Vagina (tissue), 2 donors: Measurements from ENCODE around the gene P2RX6.

Experiments used
- CTCF ChIP-seq, 3 experiments: fragments of 450-650 bp in 2 of 3; fragments of 200-600 bp in 1 of 3; sonication (generic) in 1 of 3; IDR thresholded peaks; one replicate each; pipeline ENCODE4 v1.5.1; 2017 to 2019; ENCODE audit warnings: antibody characterized with exemption in 3 of 3, mild to moderate bottlenecking in 2 of 3, moderate library complexity in 2 of 3
- POLR2AphosphoS5 ChIP-seq, 2 donors: sonication (generic); formaldehyde crosslinking; IDR thresholded peaks; one replicate each; pipeline ENCODE4 v1.9.0; 2017; ENCODE audit warnings: antibody characterized with exemption in 2 of 2, mild to moderate bottlenecking in 2 of 2, low read depth in 1 of 2; ENCODE audit not compliant: insufficient read depth in 1 of 2

GRCh38 chr22:20994902-20995241 lies 20.1 kb upstream of the P2RX6 start:
- no peak for TF ChIP-seq CTCF (IDR thresholded peaks at IDR 0.05)
- TF ChIP-seq POLR2AphosphoS5 (IDR thresholded peaks at IDR 0.05; ENCODE audit: insufficient read depth in 1 of 2, low read depth in 1 of 2), result no peak
